HEK293 (cell line): ENCODE data around the gene C22orf15.

Source experiments
- OVOL3 ChIP-seq: fragments of 450-650 bp; formaldehyde crosslinking; IDR thresholded peaks from 2 replicates; pipeline ENCODE4 v1.5.1; 2016; ENCODE audit warnings: missing biosample characterization, missing genetic modification characterization
- TCF7L2 ChIP-seq: IDR thresholded peaks from 2 replicates; pipeline ENCODE4 v1.6.1; 2011; ENCODE audit warnings: low read depth, mild to moderate bottlenecking, inconsistent platforms, low read length, moderate library complexity, borderline replicate concordance
- YY1 ChIP-seq: fragments of 450-650 bp; formaldehyde crosslinking; IDR thresholded peaks from 2 replicates; pipeline ENCODE4 v1.5.1; 2018; ENCODE audit warnings: missing biosample characterization, missing genetic modification characterization
- ZBTB1 ChIP-seq: fragments of 450-650 bp; formaldehyde crosslinking; IDR thresholded peaks from 2 replicates; pipeline ENCODE4 v1.5.1; 2016; ENCODE audit warnings: missing biosample characterization, missing genetic modification characterization
- ZNF133 ChIP-seq: fragments of 450-650 bp; formaldehyde crosslinking; IDR thresholded peaks from 2 replicates; pipeline ENCODE4 v1.5.1; 2016; ENCODE audit warnings: missing biosample characterization, missing genetic modification characterization
- ZNF23 ChIP-seq: fragments of 450-650 bp; formaldehyde crosslinking; IDR thresholded peaks from 2 replicates; pipeline ENCODE4 v1.5.1; 2016; ENCODE audit warnings: missing biosample characterization, missing genetic modification characterization, borderline replicate concordance
- ZNF274 ChIP-seq, 2 experiments: fragments of 200-500 bp in 1 of 2; fragments of 450-650 bp in 1 of 2; sonication (Bioruptor generic) in 1 of 2; formaldehyde crosslinking in 1 of 2; IDR thresholded peaks; 2 replicates each; pipeline versions ENCODE4 v1.5.1 to v1.6.1; 2014 to 2016; ENCODE audit warnings: borderline replicate concordance in 1 of 2, inconsistent platforms in 1 of 2, low read length in 1 of 2, missing biosample characterization in 1 of 2, missing genetic modification characterization in 1 of 2
- ZNF354C ChIP-seq: fragments of 450-650 bp; formaldehyde crosslinking; IDR thresholded peaks from 2 replicates; pipeline ENCODE4 v1.5.1; 2016; ENCODE audit warnings: missing biosample characterization, missing genetic modification characterization, low read depth, borderline replicate concordance
- ZNF394 ChIP-seq: fragments of 450-650 bp; formaldehyde crosslinking; IDR thresholded peaks from 2 replicates; pipeline ENCODE4 v1.5.1; 2016; ENCODE audit warnings: missing biosample characterization, missing genetic modification characterization, mild to moderate bottlenecking, moderate library complexity, borderline replicate concordance
- ZNF707 ChIP-seq: fragments of 450-650 bp; formaldehyde crosslinking; IDR thresholded peaks from 2 replicates; pipeline ENCODE4 v1.5.1; 2016; ENCODE audit warnings: missing biosample characterization, missing genetic modification characterization
- ZNF792 ChIP-seq: fragments of 450-650 bp; formaldehyde crosslinking; IDR thresholded peaks from 2 replicates; pipeline ENCODE4 v1.5.1; 2016; ENCODE audit warnings: missing biosample characterization, missing genetic modification characterization
- TF ChIP-seq, protein P1 (sequence below): fragments of 450-650 bp; formaldehyde crosslinking; IDR thresholded peaks from 2 replicates; pipeline ENCODE4 v1.5.1; 2016; ENCODE audit warnings: missing biosample characterization, missing genetic modification characterization
- TF ChIP-seq, protein P2 (sequence below): fragments of 450-650 bp; formaldehyde crosslinking; IDR thresholded peaks from 2 replicates; pipeline ENCODE4 v1.5.1; 2016; ENCODE audit warnings: missing biosample characterization, missing genetic modification characterization
- TF ChIP-seq, protein P3 (sequence below): fragments of 450-650 bp; formaldehyde crosslinking; IDR thresholded peaks from 2 replicates; pipeline ENCODE4 v1.5.1; 2016; ENCODE audit warnings: missing biosample characterization, missing genetic modification characterization

DNA sequence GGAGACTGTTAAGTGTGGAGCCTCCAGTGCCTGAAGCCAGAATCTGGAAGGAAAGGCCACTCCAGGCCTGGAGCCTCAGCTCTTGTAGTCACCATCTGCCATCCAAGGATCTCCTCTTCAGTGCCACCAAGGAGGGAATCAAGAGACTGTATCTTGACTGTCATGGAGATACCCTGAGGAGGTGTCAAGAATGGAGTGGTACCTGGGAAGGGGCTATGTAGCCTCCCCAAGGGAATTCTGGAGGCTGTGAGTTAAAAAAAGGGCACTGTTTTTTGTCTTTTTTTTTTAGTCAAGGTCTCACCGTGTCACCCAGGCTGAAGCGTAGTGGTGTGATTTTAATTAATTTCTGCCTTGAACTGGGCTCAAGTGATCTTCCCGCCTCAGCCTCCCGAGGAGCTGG is 3.2 kb upstream of the C22orf15 start:
- TF ChIP-seq, protein P1, sequence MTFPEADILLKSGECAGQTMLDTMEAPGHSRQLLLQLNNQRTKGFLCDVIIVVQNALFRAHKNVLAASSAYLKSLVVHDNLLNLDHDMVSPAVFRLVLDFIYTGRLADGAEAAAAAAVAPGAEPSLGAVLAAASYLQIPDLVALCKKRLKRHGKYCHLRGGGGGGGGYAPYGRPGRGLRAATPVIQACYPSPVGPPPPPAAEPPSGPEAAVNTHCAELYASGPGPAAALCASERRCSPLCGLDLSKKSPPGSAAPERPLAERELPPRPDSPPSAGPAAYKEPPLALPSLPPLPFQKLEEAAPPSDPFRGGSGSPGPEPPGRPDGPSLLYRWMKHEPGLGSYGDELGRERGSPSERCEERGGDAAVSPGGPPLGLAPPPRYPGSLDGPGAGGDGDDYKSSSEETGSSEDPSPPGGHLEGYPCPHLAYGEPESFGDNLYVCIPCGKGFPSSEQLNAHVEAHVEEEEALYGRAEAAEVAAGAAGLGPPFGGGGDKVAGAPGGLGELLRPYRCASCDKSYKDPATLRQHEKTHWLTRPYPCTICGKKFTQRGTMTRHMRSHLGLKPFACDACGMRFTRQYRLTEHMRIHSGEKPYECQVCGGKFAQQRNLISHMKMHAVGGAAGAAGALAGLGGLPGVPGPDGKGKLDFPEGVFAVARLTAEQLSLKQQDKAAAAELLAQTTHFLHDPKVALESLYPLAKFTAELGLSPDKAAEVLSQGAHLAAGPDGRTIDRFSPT (tag by site-specific recombination) = no peak
- TF ChIP-seq, protein P2, sequence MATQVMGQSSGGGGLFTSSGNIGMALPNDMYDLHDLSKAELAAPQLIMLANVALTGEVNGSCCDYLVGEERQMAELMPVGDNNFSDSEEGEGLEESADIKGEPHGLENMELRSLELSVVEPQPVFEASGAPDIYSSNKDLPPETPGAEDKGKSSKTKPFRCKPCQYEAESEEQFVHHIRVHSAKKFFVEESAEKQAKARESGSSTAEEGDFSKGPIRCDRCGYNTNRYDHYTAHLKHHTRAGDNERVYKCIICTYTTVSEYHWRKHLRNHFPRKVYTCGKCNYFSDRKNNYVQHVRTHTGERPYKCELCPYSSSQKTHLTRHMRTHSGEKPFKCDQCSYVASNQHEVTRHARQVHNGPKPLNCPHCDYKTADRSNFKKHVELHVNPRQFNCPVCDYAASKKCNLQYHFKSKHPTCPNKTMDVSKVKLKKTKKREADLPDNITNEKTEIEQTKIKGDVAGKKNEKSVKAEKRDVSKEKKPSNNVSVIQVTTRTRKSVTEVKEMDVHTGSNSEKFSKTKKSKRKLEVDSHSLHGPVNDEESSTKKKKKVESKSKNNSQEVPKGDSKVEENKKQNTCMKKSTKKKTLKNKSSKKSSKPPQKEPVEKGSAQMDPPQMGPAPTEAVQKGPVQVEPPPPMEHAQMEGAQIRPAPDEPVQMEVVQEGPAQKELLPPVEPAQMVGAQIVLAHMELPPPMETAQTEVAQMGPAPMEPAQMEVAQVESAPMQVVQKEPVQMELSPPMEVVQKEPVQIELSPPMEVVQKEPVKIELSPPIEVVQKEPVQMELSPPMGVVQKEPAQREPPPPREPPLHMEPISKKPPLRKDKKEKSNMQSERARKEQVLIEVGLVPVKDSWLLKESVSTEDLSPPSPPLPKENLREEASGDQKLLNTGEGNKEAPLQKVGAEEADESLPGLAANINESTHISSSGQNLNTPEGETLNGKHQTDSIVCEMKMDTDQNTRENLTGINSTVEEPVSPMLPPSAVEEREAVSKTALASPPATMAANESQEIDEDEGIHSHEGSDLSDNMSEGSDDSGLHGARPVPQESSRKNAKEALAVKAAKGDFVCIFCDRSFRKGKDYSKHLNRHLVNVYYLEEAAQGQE (tag by site-specific recombination) = no peak
- TF ChIP-seq, protein P3, sequence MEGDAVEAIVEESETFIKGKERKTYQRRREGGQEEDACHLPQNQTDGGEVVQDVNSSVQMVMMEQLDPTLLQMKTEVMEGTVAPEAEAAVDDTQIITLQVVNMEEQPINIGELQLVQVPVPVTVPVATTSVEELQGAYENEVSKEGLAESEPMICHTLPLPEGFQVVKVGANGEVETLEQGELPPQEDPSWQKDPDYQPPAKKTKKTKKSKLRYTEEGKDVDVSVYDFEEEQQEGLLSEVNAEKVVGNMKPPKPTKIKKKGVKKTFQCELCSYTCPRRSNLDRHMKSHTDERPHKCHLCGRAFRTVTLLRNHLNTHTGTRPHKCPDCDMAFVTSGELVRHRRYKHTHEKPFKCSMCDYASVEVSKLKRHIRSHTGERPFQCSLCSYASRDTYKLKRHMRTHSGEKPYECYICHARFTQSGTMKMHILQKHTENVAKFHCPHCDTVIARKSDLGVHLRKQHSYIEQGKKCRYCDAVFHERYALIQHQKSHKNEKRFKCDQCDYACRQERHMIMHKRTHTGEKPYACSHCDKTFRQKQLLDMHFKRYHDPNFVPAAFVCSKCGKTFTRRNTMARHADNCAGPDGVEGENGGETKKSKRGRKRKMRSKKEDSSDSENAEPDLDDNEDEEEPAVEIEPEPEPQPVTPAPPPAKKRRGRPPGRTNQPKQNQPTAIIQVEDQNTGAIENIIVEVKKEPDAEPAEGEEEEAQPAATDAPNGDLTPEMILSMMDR (tag by site-specific recombination) = no peak
- TF ChIP-seq ZNF23 (no peak), ZNF394 (tag by site-specific recombination) (no peak), ZNF354C (no peak), ZNF707 (no peak), YY1 (tag by site-specific recombination) (no peak), TCF7L2 (no peak), OVOL3 (tag by site-specific recombination) (no peak), ZNF133 (tag by site-specific recombination) (no peak), ZNF792 (no peak), ZBTB1 (tag by site-specific recombination) (no peak), ZNF274 (IDR thresholded peaks at IDR 0.05; ENCODE audit: low read length) (no peak), ZNF274 (tag by site-specific recombination; IDR thresholded peaks at IDR 0.05; ENCODE audit: borderline replicate concordance) (no peak)
